Measurements from ENCODE around the gene ZSCAN22. TPM values are rescaled to one million over a fixed set of nuclear protein-coding genes. Genes with fewer than 3 reads are reported as not detected.

Gene ZSCAN22
- total RNA-seq, 4 donors from 2014 or later, result 1.1 to 2.4 (median 1.8) TPM

GRCh38 chr19:58318297-58318696 is 8.5 kb upstream of the ZSCAN22 start:
- intact Hi-C loops (cut with DNase I; ENCODE audit: low total_unique reads), result no loop called here
- Histone ChIP-seq H3K4me3 (no peak overlapping the region), H3K36me3 (peaks cover 5 to 31% of the 10 kb centered on the region in 2 donors), H3K4me1 (no peaks in the 10 kb centered on the region), H3K9me3 (no peaks in the 10 kb centered on the region), H3K27ac (no peak overlapping the region), H3K27me3 (no peaks in the 10 kb centered on the region)
- DNase-seq (no peak), ATAC-seq (no peak)
- in situ Hi-C loops (cut with MboI; ENCODE audit: low sequenced_read_pairs in 4 of 4), result no loop called here
- TF ChIP-seq POLR2A (IDR thresholded peaks at IDR 0.05), result no peak

GRCh38 chr19:58319241-58319640 is 7.6 kb upstream of the ZSCAN22 start:
- in situ Hi-C loops (cut with MboI; ENCODE audit: low sequenced_read_pairs in 4 of 4), result no loop called here
- H3K4me3 ChIP-seq, result no peak overlapping the region
- no peak for TF ChIP-seq CTCF (IDR thresholded peaks at IDR 0.05 in 4 of 5, conservative IDR thresholded peaks at IDR 0.05 in 1 of 5)
- no peak for TF ChIP-seq POLR2A (IDR thresholded peaks at IDR 0.05)
- DNase-seq (no peak), ATAC-seq (no peak)
- H3K27ac ChIP-seq, result no peak overlapping the region
- intact Hi-C loops (cut with DNase I; ENCODE audit: low total_unique reads), result no loop called here
- peaks cover 3 to 21% of the 10 kb centered on the region in 2 donors for H3K36me3 ChIP-seq
- H3K9me3 ChIP-seq, result no peaks in the 10 kb centered on the region
- H3K27me3 ChIP-seq, result no peaks in the 10 kb centered on the region
- H3K4me1 ChIP-seq, result no peaks in the 10 kb centered on the region

- Histone ChIP-seq H3K4me3 (peak overlapping the region in 3 of 4 donors; percentile 91 to 95 (median 92)), H3K27ac (no peak overlapping the region), H3K36me3 (no peaks in the 10 kb centered on the region), H3K9me3 (no peaks in the 10 kb centered on the region), H3K27me3 (no peaks in the 10 kb centered on the region), H3K4me1 (peaks cover 24 to 29% of the 10 kb centered on the region in 2 donors)
- ATAC-seq (no peak), DNase-seq (no peak)
- in situ Hi-C loops (cut with MboI; ENCODE audit: low sequenced_read_pairs in 4 of 4), result no loop called here
- intact Hi-C loops (cut with DNase I; ENCODE audit: low total_unique reads), result loop anchor here (1.0 to 10.0 kb wide), 4 partner anchors 37 to 798 kb away; partner anchors contain the start of genes ZNF324B, ZNF497, ZNF549 and ZNF606
- no peak for TF ChIP-seq POLR2A (IDR thresholded peaks at IDR 0.05)
- TF ChIP-seq CTCF (IDR thresholded peaks at IDR 0.05 in 4 of 5, conservative IDR thresholded peaks at IDR 0.05 in 1 of 5), result no peak
Measured at GRCh38 chr19:58325311-58326022, 1.3 kb upstream of the ZSCAN22 start.

- intact Hi-C loops (cut with DNase I; ENCODE audit: low total_unique reads), result loop anchor here (1.0 to 10.0 kb wide), 4 partner anchors 36 to 799 kb away; partner anchors contain the start of genes ZNF324B, ZNF497, ZNF549 and ZNF606
Measured at GRCh38 chr19:58326501-58326913, 287 bp upstream of the ZSCAN22 start.

More at GRCh38 chr19:58326501-58326913, 287 bp upstream of the ZSCAN22 start:
- in situ Hi-C loops (cut with MboI; ENCODE audit: low sequenced_read_pairs in 4 of 4), result no loop called here
- peak overlapping the region; percentile 94 to 99 (median 98) for H3K27ac ChIP-seq
- no peaks in the 10 kb centered on the region for H3K27me3 ChIP-seq
- ATAC-seq (peak; percentile 2 to 10), DNase-seq (no peak)
- no peaks in the 10 kb centered on the region for H3K9me3 ChIP-seq
- peak overlapping the region; percentile 91 to 96 (median 94) for H3K4me3 ChIP-seq
- TF ChIP-seq POLR2A (IDR thresholded peaks at IDR 0.05) (no peak), CTCF (IDR thresholded peaks at IDR 0.05 in 4 of 5, conservative IDR thresholded peaks at IDR 0.05 in 1 of 5) (no peak)
- H3K36me3 ChIP-seq, result no peaks in the 10 kb centered on the region
- H3K4me1 ChIP-seq, result peaks cover 24 to 29% of the 10 kb centered on the region in 2 donors
